ENCODE results near the gene SPACA1.
"Not testable (repeated sequence)": the region's sequence is repeated elsewhere in the genome, so short reads cannot be mapped to it uniquely, and the experiment has no call there.

Gene SPACA1

GRCh38 chr6:88047510-88048150 is at the start of gene SPACA1:
SPACA1 (plus strand) TSS chr6:88047841; CDS start chr6:88047906, 65 bp downstream.
- DNase-seq (ENCODE audit: low read depth) = no peak

GRCh38 chr6:88000713-88001112 is 46.9 kb upstream of the SPACA1 start:
- no peak for DNase-seq (ENCODE audit: low read depth)

GRCh38 chr6:88001279-88001678 is 46.4 kb upstream of the SPACA1 start:
- DNase-seq (ENCODE audit: low read depth) = not testable (repeated sequence)

- no peak for DNase-seq (ENCODE audit: low read depth)
Measured at GRCh38 chr6:88004707-88005106, 42.9 kb upstream of the SPACA1 start.

GRCh38 chr6:88006557-88006956 is 41.1 kb upstream of the SPACA1 start:
- DNase-seq (ENCODE audit: low read depth) = no peak

- DNase-seq (ENCODE audit: low read depth) = no peak
Measured at GRCh38 chr6:88008411-88008810, 39.2 kb upstream of the SPACA1 start.

- DNase-seq (ENCODE audit: low read depth) = no peak
Measured at GRCh38 chr6:88008831-88009231, 38.8 kb upstream of the SPACA1 start.

- no peak for DNase-seq (ENCODE audit: low read depth)
Measured at GRCh38 chr6:88013015-88013414, 34.6 kb upstream of the SPACA1 start.

GRCh38 chr6:88013554-88013953 is 34.1 kb upstream of the SPACA1 start:
- no peak for DNase-seq (ENCODE audit: low read depth)

- DNase-seq (ENCODE audit: low read depth) = no peak
Measured at GRCh38 chr6:88020439-88020838, 27.2 kb upstream of the SPACA1 start.

- no peak for DNase-seq (ENCODE audit: low read depth)
Measured at GRCh38 chr6:88024696-88025095, 22.9 kb upstream of the SPACA1 start.

GRCh38 chr6:88031550-88031949 is 16.1 kb upstream of the SPACA1 start:
- DNase-seq (ENCODE audit: low read depth) = no peak

GRCh38 chr6:88044530-88044929 is 3.1 kb upstream of the SPACA1 start:
- no peak for DNase-seq (ENCODE audit: low read depth)

- no peak for DNase-seq (ENCODE audit: low read depth)
Measured at GRCh38 chr6:88045521-88046136, 2.0 kb upstream of the SPACA1 start.

GRCh38 chr6:88048578-88048977 is 937 bp downstream of the SPACA1 start:
- no peak for DNase-seq (ENCODE audit: low read depth)

- no peak for DNase-seq (ENCODE audit: low read depth)
Measured at GRCh38 chr6:88050140-88050818, 2.6 kb downstream of the SPACA1 start.

GRCh38 chr6:88059191-88059590 is 11.6 kb downstream of the SPACA1 start:
- DNase-seq (ENCODE audit: low read depth) = no peak

GRCh38 chr6:88062376-88062775 is 14.7 kb downstream of the SPACA1 start:
- DNase-seq (ENCODE audit: low read depth) = no peak

- DNase-seq (ENCODE audit: low read depth) = no peak
Measured at GRCh38 chr6:88072462-88072861, 24.8 kb downstream of the SPACA1 start.

GRCh38 chr6:88074791-88075190 is 27.1 kb downstream of the SPACA1 start:
- DNase-seq (ENCODE audit: low read depth) = no peak

GRCh38 chr6:88077305-88077704 is 29.7 kb downstream of the SPACA1 start:
- DNase-seq (ENCODE audit: low read depth) = no peak

- DNase-seq (ENCODE audit: low read depth) = no peak
Measured at GRCh38 chr6:88086792-88087191, 39.2 kb downstream of the SPACA1 start.

- DNase-seq (ENCODE audit: low read depth) = no peak
Measured at GRCh38 chr6:88089708-88090107, 42.1 kb downstream of the SPACA1 start.

Measured in activated T-cell treated with anti-CD3 and anti-CD28 coated beads for 1 hour (primary cell).